Measurements from ENCODE around the gene TFAM.

DNA sequence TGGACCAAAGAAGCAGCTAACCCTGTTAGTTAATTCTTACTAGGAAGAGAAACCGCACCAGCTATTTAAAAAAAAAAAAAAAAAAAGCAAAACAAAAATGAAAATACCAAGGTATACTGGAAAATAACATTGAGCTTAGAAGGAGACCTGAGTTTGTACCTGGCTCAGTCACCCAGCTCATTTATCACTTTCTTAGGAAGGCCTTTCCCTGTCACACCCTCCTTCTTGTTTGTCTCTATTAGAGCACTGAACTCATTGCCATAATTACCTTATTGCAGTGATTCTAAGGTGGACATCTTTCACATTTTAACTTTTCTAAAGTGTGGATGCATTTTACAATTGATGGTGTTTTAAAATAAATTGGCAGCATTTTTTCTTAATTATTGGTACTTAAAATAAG is 26.3 kb upstream of the TFAM start:
- TF ChIP-seq, protein P1, sequence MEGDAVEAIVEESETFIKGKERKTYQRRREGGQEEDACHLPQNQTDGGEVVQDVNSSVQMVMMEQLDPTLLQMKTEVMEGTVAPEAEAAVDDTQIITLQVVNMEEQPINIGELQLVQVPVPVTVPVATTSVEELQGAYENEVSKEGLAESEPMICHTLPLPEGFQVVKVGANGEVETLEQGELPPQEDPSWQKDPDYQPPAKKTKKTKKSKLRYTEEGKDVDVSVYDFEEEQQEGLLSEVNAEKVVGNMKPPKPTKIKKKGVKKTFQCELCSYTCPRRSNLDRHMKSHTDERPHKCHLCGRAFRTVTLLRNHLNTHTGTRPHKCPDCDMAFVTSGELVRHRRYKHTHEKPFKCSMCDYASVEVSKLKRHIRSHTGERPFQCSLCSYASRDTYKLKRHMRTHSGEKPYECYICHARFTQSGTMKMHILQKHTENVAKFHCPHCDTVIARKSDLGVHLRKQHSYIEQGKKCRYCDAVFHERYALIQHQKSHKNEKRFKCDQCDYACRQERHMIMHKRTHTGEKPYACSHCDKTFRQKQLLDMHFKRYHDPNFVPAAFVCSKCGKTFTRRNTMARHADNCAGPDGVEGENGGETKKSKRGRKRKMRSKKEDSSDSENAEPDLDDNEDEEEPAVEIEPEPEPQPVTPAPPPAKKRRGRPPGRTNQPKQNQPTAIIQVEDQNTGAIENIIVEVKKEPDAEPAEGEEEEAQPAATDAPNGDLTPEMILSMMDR (conservative IDR thresholded peaks at IDR 0.05; ENCODE audit: low read length) = no peak
- no peak for TF ChIP-seq EZH2phosphoT487 (IDR thresholded peaks at IDR 0.05; ENCODE audit: borderline replicate concordance, low read depth, low read length)

All from OCI-LY7 (cell line).